Activated CD4-positive, alpha-beta memory T cell treated with anti-CD3 and anti-CD28 coated beads for 36 hours (primary cell): ENCODE data around the gene AKR1C2. TPM values are rescaled to one million over a fixed set of nuclear protein-coding genes. Genes with fewer than 3 reads are reported as not detected.
"Not testable (repeated sequence)": the region's sequence is repeated elsewhere in the genome, so short reads cannot be mapped to it uniquely, and the experiment has no call there.

Source experiments
- CTCF ChIA-PET: fragments of 350-600 bp; sonication (Branson Sonifier 250); formaldehyde crosslinking; loops from one replicate; lab custom pipeline; 2021; ENCODE audit warnings: antibody characterized with exemption, inconsistent platforms; lab: Charles Lee
- POLR2A ChIA-PET: fragments of 350-600 bp; sonication (Branson Sonifier 250); formaldehyde crosslinking; loops from one replicate; lab custom pipeline; 2021; ENCODE audit warnings: antibody characterized with exemption; lab: Charles Lee
- DNase-seq: peaks from one replicate; pipeline ENCODE4 v3.0.0-alpha.2; 2020
- H3K27ac Mint-ChIP-seq: one replicate; pipeline ENCODE4 v1.8.0; 2021; ENCODE audit warnings: mixed read lengths
- H3K27me3 Mint-ChIP-seq: one replicate; pipeline ENCODE4 v1.8.0; 2021; ENCODE audit warnings: mixed read lengths
- H3K36me3 Mint-ChIP-seq: one replicate; pipeline ENCODE4 v1.8.0; 2021; ENCODE audit warnings: mixed read lengths
- H3K4me1 Mint-ChIP-seq: one replicate; pipeline ENCODE4 v1.8.0; 2021; ENCODE audit warnings: low read depth, mixed read lengths
- H3K4me3 Mint-ChIP-seq: one replicate; pipeline ENCODE4 v1.8.0; 2021; ENCODE audit warnings: mild to moderate bottlenecking, mixed read lengths
- H3K9me3 Mint-ChIP-seq: one replicate; pipeline ENCODE4 v1.8.0; 2021; ENCODE audit warnings: mixed read lengths
- intact Hi-C: fragments of 100-400 bp; cut with micrococcal nuclease; formaldehyde crosslinking; loops from one replicate; pipeline ENCODE4 v1.15.1; 2023
- total RNA-seq, 2 experiments: library from RNA; stranded (reverse); gene quantifications; one replicate each; pipeline ENCODE4 v1.2.3, GENCODE V29; 2021

The AKR1C2 gene
- under 1 TPM in 1 of 2 experiments, not detected in 1; 0.17 TPM for total RNA-seq

- H3K27me3 Mint-ChIP-seq, result peaks cover 13% of the 10 kb centered on the region
- H3K36me3 Mint-ChIP-seq, H3K4me1 Mint-ChIP-seq, POLR2A ChIA-PET, intact Hi-C loops, CTCF ChIA-PET, H3K27ac Mint-ChIP-seq, DNase-seq, H3K9me3 Mint-ChIP-seq, H3K4me3 Mint-ChIP-seq: not testable (repeated sequence)
Observed at GRCh38 chr10:5003127-5004029, at the start of gene AKR1C2. TSS of gene AKR1C2 (minus strand) at chr10:5003857. CDS start at chr10:5003835, 22 bp downstream.

GRCh38 chr10:5052951-5053500, 49.4 kb upstream of the AKR1C2 start:
- H3K27ac Mint-ChIP-seq, H3K36me3 Mint-ChIP-seq, CTCF ChIA-PET, DNase-seq, H3K27me3 Mint-ChIP-seq, H3K4me1 Mint-ChIP-seq, POLR2A ChIA-PET, H3K4me3 Mint-ChIP-seq, intact Hi-C loops, H3K9me3 Mint-ChIP-seq: not testable (repeated sequence)

- intact Hi-C loops, result no loop called here
- no peak for DNase-seq
- no peak overlapping the region for H3K27ac Mint-ChIP-seq
- POLR2A ChIA-PET, result no interaction called here
- CTCF ChIA-PET, result no interaction called here
- no peaks in the 10 kb centered on the region for H3K4me1 Mint-ChIP-seq
- no peaks in the 10 kb centered on the region for H3K36me3 Mint-ChIP-seq
- no peaks in the 10 kb centered on the region for H3K9me3 Mint-ChIP-seq
- no peaks in the 10 kb centered on the region for H3K27me3 Mint-ChIP-seq
- no peak overlapping the region for H3K4me3 Mint-ChIP-seq
Observed at GRCh38 chr10:5047912-5048628, 44.4 kb upstream of the AKR1C2 start.

GRCh38 chr10:5047055-5047454, 43.4 kb upstream of the AKR1C2 start:
- H3K4me1 Mint-ChIP-seq, intact Hi-C loops: not testable (repeated sequence)

GRCh38 chr10:5046410-5046809, 42.8 kb upstream of the AKR1C2 start:
- DNase-seq, result no peak
- Mint-ChIP-seq H3K27ac (no peak overlapping the region), H3K27me3 (peaks cover 2% of the 10 kb centered on the region), H3K9me3 (no peaks in the 10 kb centered on the region), H3K4me1 (no peaks in the 10 kb centered on the region), H3K36me3 (no peaks in the 10 kb centered on the region), H3K4me3 (no peak overlapping the region)
- intact Hi-C loops, result no loop called here
- POLR2A ChIA-PET, result no interaction called here
- CTCF ChIA-PET, result no interaction called here

More at GRCh38 chr10:5047055-5047454, 43.4 kb upstream of the AKR1C2 start:
- DNase-seq, H3K27ac Mint-ChIP-seq, CTCF ChIA-PET, H3K4me3 Mint-ChIP-seq, H3K27me3 Mint-ChIP-seq, H3K9me3 Mint-ChIP-seq, H3K36me3 Mint-ChIP-seq, POLR2A ChIA-PET: not testable (repeated sequence)

- peaks cover 2% of the 10 kb centered on the region for H3K4me1 Mint-ChIP-seq
- H3K27me3 Mint-ChIP-seq, result peaks cover 6% of the 10 kb centered on the region
- ChIA-PET POLR2A (no interaction called here), CTCF (no interaction called here)
- H3K4me3 Mint-ChIP-seq, result no peak overlapping the region
- no peaks in the 10 kb centered on the region for H3K9me3 Mint-ChIP-seq
- H3K27ac Mint-ChIP-seq, result no peak overlapping the region
- intact Hi-C loops, result no loop called here
- no peak for DNase-seq
- no peaks in the 10 kb centered on the region for H3K36me3 Mint-ChIP-seq
Observed at GRCh38 chr10:5045095-5045494, 41.4 kb upstream of the AKR1C2 start.

GRCh38 chr10:5043716-5044115, 40.1 kb upstream of the AKR1C2 start:
- CTCF ChIA-PET, result no interaction called here
- peaks cover 6% of the 10 kb centered on the region for H3K27me3 Mint-ChIP-seq
- H3K36me3 Mint-ChIP-seq, result no peaks in the 10 kb centered on the region

GRCh38 chr10:5042922-5043321, 39.3 kb upstream of the AKR1C2 start:
- CTCF ChIA-PET, result no interaction called here
- no peak overlapping the region for H3K27ac Mint-ChIP-seq
- H3K9me3 Mint-ChIP-seq, result no peaks in the 10 kb centered on the region
- intact Hi-C loops, result no loop called here
- POLR2A ChIA-PET, result no interaction called here
- no peaks in the 10 kb centered on the region for H3K36me3 Mint-ChIP-seq
- DNase-seq, result no peak
- H3K27me3 Mint-ChIP-seq, result peaks cover 8% of the 10 kb centered on the region
- no peak overlapping the region for H3K4me3 Mint-ChIP-seq
- peaks cover 2% of the 10 kb centered on the region for H3K4me1 Mint-ChIP-seq

More at GRCh38 chr10:5043716-5044115, 40.1 kb upstream of the AKR1C2 start:
- no peak for DNase-seq
- H3K27ac Mint-ChIP-seq, result no peak overlapping the region
- H3K4me3 Mint-ChIP-seq, result no peak overlapping the region
- intact Hi-C loops, result no loop called here
- H3K9me3 Mint-ChIP-seq, result no peaks in the 10 kb centered on the region
- peaks cover 2% of the 10 kb centered on the region for H3K4me1 Mint-ChIP-seq
- POLR2A ChIA-PET, result no interaction called here

GRCh38 chr10:5041471-5042023, 37.9 kb upstream of the AKR1C2 start:
- Mint-ChIP-seq H3K9me3 (no peaks in the 10 kb centered on the region), H3K4me1 (peaks cover 2% of the 10 kb centered on the region), H3K36me3 (no peaks in the 10 kb centered on the region), H3K27ac (no peak overlapping the region), H3K27me3 (peaks cover 9% of the 10 kb centered on the region), H3K4me3 (no peak overlapping the region)
- POLR2A ChIA-PET, result no interaction called here
- DNase-seq, result no peak
- intact Hi-C loops, result no loop called here
- CTCF ChIA-PET, result interaction anchor here (0.6 kb wide), 1 partner anchor 387 kb away, joined by 4 read pairs; no protein-coding TSS in a partner anchor

GRCh38 chr10:5040781-5041470, 37.3 kb upstream of the AKR1C2 start:
- H3K36me3 Mint-ChIP-seq, result no peaks in the 10 kb centered on the region
- H3K4me3 Mint-ChIP-seq, result no peak overlapping the region
- H3K9me3 Mint-ChIP-seq, result peaks cover under 1% of the 10 kb centered on the region
- ChIA-PET CTCF (interaction anchor here (0.6 kb wide), 1 partner anchor 386 kb away, joined by 4 read pairs; no protein-coding TSS in a partner anchor), POLR2A (no interaction called here)
- no peak for DNase-seq
- intact Hi-C loops, result no loop called here
- no peak overlapping the region for H3K27ac Mint-ChIP-seq
- peaks cover 9% of the 10 kb centered on the region for H3K27me3 Mint-ChIP-seq
- H3K4me1 Mint-ChIP-seq, result peaks cover 2% of the 10 kb centered on the region

GRCh38 chr10:5040010-5040673, 36.5 kb upstream of the AKR1C2 start:
- Mint-ChIP-seq H3K4me3 (no peak overlapping the region), H3K4me1 (peaks cover 2% of the 10 kb centered on the region), H3K9me3 (peaks cover 8% of the 10 kb centered on the region), H3K27me3 (peaks cover 10% of the 10 kb centered on the region), H3K27ac (no peak overlapping the region), H3K36me3 (no peaks in the 10 kb centered on the region)
- no peak for DNase-seq
- intact Hi-C loops, result no loop called here
- CTCF ChIA-PET, result no interaction called here
- POLR2A ChIA-PET, result no interaction called here
